ENCODE data around the gene ARVCF.

- TF ChIP-seq CTCF (IDR thresholded peaks at IDR 0.05) (no peak), POLR2A (IDR thresholded peaks at IDR 0.05) (no peak)
Observed at GRCh38 chr22:19995611-19996339, 20.8 kb downstream of the ARVCF start.
